KMS-11 (cell line): Measurements from ENCODE around the gene EPHA5.

Source experiments
- H2AFZ ChIP-seq: fragments of 200-600 bp; sonication (generic); 2 replicates; pipeline ENCODE4 v1.6.1; 2016; ENCODE audit warnings: antibody characterized with exemption, mixed run types, low read depth
- H3K27ac ChIP-seq: fragments of 200-600 bp; sonication (generic); 2 replicates; pipeline ENCODE4 v1.6.1; 2016; ENCODE audit warnings: mild to moderate bottlenecking, mixed run types
- H3K27me3 ChIP-seq: fragments of 200-600 bp; sonication (generic); 2 replicates; pipeline ENCODE4 v1.6.1; 2017; ENCODE audit warnings: mild to moderate bottlenecking, low read depth, mixed run types, moderate library complexity; ENCODE audit not compliant: insufficient read depth
- H3K36me3 ChIP-seq: fragments of 200-600 bp; sonication (generic); 2 replicates; pipeline ENCODE4 v1.6.1; 2017; ENCODE audit warnings: mild to moderate bottlenecking, mixed run types; ENCODE audit not compliant: insufficient read depth
- H3K4me1 ChIP-seq: fragments of 200-600 bp; sonication (generic); 2 replicates; pipeline ENCODE4 v1.6.1; 2016; ENCODE audit warnings: mild to moderate bottlenecking, low read depth, mixed run types; ENCODE audit not compliant: poor library complexity, severe bottlenecking
- H3K4me2 ChIP-seq: fragments of 200-600 bp; sonication (generic); 2 replicates; pipeline ENCODE4 v1.7.0; 2016; ENCODE audit warnings: mild to moderate bottlenecking, mixed run types
- H3K4me3 ChIP-seq: fragments of 200-600 bp; sonication (generic); IDR thresholded peaks from 2 replicates; pipeline ENCODE4 v1.6.1; 2017; ENCODE audit warnings: low read depth, low read length, mixed read lengths; ENCODE audit not compliant: insufficient read depth
- H3K79me2 ChIP-seq: fragments of 200-600 bp; sonication (generic); 2 replicates; pipeline ENCODE4 v1.6.1; 2016; ENCODE audit warnings: low read depth, mixed run types; ENCODE audit not compliant: insufficient read depth
- H3K9ac ChIP-seq: fragments of 200-600 bp; sonication (generic); 2 replicates; pipeline ENCODE4 v1.6.1; 2016; ENCODE audit warnings: mild to moderate bottlenecking, mixed run types
- H4K20me1 ChIP-seq: fragments of 200-600 bp; sonication (generic); 2 replicates; pipeline ENCODE4 v1.6.1; 2016; ENCODE audit warnings: mild to moderate bottlenecking, mixed run types; ENCODE audit not compliant: insufficient read depth
- TF ChIP-seq, protein P1 (sequence below): fragments of 200-600 bp; sonication (generic); conservative IDR thresholded peaks from 2 replicates; pipeline ENCODE4 v1.6.1; 2017; ENCODE audit warnings: low read depth, mild to moderate bottlenecking, antibody characterized with exemption, low read length, moderate library complexity, mixed read lengths

Gene EPHA5

DNA sequence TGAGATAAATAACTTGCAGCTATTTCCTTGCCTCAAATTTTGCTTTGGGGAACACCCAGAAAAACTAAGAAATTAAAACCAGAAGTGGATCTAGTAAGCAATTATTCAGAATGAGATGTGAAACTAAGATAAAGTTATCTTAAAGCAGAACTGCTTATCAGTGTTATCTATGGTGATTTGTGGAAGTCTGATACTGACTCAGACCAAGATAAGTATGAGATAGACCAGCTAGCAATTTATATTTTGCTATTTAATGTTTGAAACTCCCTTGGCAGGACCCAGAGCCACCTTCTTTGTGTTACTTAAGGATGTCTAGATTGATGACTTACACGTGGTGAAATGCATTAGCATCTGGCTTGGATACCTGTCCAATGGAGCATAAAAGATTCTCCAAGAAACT lies 368.1 kb downstream of the EPHA5 start:
- Histone ChIP-seq H3K27me3 (no peaks in the 10 kb centered on the region), H3K4me1 (no peaks in the 10 kb centered on the region), H2AFZ (no peak overlapping the region), H3K79me2 (no peaks in the 10 kb centered on the region), H3K9ac (no peak overlapping the region), H3K27ac (no peak overlapping the region), H3K4me3 (no peak overlapping the region), H3K36me3 (no peaks in the 10 kb centered on the region), H4K20me1 (no peaks in the 10 kb centered on the region), H3K4me2 (no peak overlapping the region)
- TF ChIP-seq, protein P1, sequence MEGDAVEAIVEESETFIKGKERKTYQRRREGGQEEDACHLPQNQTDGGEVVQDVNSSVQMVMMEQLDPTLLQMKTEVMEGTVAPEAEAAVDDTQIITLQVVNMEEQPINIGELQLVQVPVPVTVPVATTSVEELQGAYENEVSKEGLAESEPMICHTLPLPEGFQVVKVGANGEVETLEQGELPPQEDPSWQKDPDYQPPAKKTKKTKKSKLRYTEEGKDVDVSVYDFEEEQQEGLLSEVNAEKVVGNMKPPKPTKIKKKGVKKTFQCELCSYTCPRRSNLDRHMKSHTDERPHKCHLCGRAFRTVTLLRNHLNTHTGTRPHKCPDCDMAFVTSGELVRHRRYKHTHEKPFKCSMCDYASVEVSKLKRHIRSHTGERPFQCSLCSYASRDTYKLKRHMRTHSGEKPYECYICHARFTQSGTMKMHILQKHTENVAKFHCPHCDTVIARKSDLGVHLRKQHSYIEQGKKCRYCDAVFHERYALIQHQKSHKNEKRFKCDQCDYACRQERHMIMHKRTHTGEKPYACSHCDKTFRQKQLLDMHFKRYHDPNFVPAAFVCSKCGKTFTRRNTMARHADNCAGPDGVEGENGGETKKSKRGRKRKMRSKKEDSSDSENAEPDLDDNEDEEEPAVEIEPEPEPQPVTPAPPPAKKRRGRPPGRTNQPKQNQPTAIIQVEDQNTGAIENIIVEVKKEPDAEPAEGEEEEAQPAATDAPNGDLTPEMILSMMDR, result no peak

DNA sequence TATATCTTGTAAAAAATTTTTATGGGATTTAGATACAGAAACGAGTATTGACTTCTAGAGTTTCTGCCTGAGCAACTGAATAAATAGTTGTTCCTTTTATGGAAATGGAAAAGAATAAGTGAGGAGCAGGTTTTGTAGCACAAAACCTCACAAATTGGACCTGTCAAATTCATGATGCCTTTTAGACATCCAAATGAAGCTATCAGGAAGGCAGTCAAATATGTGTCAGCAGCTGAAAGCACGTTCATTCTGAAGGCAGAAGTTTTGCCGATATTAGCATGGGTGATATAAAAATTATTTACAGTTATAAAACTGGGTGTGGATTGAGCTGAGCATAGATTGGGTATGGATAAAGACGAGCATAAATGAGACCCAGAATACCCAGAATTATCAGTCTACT lies 374.0 kb downstream of the EPHA5 start:
- H3K27me3 ChIP-seq, result no peaks in the 10 kb centered on the region
- no peak overlapping the region for H3K27ac ChIP-seq
- TF ChIP-seq, protein P1, result no peak
- H2AFZ ChIP-seq, result no peak overlapping the region
- no peak overlapping the region for H3K4me3 ChIP-seq
- H3K9ac ChIP-seq, result no peak overlapping the region
- H3K36me3 ChIP-seq, result no peaks in the 10 kb centered on the region
- no peak overlapping the region for H3K4me2 ChIP-seq
- H4K20me1 ChIP-seq, result no peaks in the 10 kb centered on the region
- no peaks in the 10 kb centered on the region for H3K4me1 ChIP-seq
- H3K79me2 ChIP-seq, result no peaks in the 10 kb centered on the region

DNA sequence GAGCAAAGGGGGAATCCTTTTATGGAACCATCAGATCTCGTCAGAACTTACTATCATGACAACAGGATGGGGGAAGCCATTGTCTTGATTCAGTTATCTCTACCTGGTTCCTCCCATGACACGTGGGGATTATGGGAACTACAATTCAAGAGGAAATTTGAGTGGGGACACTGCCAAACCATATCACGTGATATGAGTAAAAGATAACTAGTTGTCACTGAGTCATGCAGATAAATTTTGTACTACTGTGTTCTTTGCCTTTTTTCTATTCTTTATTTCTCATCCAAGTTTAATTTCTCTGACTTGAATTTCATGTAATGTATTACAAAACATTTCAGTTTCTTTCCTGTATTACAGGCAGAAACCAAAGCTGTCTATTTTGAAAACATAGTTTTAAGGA lies 383.2 kb downstream of the EPHA5 start:
- Histone ChIP-seq H4K20me1 (no peaks in the 10 kb centered on the region), H3K27ac (no peak overlapping the region), H3K9ac (no peak overlapping the region), H3K79me2 (no peaks in the 10 kb centered on the region), H3K36me3 (no peaks in the 10 kb centered on the region), H3K4me3 (no peak overlapping the region), H3K27me3 (no peaks in the 10 kb centered on the region), H2AFZ (no peak overlapping the region), H3K4me2 (no peak overlapping the region), H3K4me1 (no peaks in the 10 kb centered on the region)
- TF ChIP-seq, protein P1, result no peak
